GM12872 (cell line): Measurements from ENCODE around the gene HTD2.

Source experiments
- CTCF ChIP-seq: IDR thresholded peaks from 3 replicates; pipeline ENCODE4 v1.5.1; 2011; ENCODE audit warnings: low read depth, mild to moderate bottlenecking, low read length, moderate library complexity; ENCODE audit not compliant: insufficient read depth

The HTD2 gene

DNA sequence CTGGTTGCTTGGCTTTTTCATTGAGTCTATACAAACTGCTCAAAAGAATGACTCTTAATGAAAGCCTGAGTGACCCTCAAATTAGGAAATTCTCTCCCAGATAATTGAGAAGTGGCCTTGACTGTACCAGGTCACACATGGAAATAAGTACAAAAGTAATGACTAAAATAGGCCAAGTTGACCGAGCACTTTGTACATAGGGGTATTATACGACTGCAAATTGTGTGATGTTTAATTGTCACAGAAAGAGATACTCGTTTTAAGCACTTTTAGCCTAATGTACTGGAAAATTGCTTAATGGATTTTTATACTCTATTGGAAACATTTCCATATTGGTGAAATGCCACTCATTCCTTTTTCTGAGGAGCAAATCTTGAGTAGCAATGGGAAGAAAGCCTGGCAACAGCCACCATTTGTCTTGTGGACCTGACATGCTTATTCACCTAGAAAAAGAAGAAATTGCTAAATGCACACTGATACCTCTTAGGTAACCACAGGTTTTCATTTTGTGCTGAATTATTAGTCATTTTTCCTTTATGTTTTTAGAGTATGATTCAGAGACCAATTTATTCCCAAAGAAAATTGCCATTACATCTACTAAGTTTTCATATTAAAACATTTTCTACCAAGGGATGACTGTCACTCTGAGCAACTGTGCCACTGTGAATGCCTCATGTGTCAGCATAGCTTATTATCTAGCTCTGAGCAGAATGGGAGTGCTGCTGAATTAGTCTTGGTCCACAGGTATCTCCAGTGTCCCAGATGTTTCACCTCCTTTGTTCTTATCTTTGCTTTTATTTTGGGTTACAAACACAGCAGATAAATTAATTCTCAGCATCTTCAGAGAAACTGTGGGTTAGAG, 17.4 kb downstream of the HTD2 start:
- TF ChIP-seq CTCF = no peak

DNA sequence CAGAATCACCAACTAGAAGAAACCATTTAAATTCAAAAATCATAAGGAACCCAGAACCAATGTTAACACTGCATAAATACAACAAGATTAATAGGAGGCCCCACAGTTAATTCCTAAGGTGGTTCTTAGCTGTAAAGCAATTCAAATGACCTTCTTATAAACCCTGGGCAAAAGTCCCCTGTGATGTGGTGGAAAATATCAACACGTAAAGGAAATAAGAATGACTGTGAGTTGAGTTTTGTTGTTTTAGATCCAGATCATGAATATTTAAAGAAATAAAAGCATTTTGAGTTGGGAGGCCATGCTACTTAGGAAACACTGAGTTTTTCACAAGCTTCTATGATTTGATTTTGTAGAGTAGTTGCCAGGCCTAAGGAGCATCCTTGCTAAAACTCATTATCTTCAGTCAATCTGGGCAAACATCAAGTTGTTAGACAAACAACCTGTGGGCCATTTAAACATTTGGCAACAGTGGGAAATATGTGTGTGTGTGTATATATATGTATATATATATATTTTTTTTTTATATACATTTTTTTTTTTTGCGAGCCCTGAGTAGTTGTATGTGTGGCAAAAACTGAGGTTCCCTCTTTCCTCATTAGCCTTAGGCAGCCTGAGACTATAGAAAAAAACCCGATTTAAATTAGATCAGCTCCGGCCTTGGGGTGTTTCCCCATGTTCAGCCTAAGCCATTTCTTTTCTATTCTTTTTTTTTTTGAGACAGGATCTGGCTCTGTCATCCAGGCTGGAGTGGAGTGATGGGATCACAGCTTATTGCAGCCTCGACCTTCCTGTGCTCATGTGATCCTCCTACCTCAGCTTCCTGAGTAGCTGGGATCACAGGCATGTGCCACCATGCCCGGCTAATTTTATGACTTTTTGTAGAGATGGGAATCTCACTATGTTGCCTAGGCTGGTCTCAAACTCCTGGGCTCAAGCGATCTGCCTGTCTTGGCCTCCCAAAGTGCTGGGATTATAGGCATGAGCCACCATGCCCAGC, 18.4 kb downstream of the HTD2 start:
- no peak for TF ChIP-seq CTCF

- no peak for TF ChIP-seq CTCF
These were observed 19.2 kb downstream of the HTD2 start for GRCh38 chr3:58325525-58325992.

GRCh38 chr3:58326267-58326900, 20.1 kb downstream of the HTD2 start:
- no peak for TF ChIP-seq CTCF

- no peak for TF ChIP-seq CTCF
These were observed 23.0 kb downstream of the HTD2 start for GRCh38 chr3:58329150-58329921.

GRCh38 chr3:58329922-58330413, 23.6 kb downstream of the HTD2 start:
- no peak for TF ChIP-seq CTCF
